Naive thymus-derived CD4-positive, alpha-beta T cell (primary cell): ENCODE measurements around the gene SLC8B1. TPM values are rescaled to one million over a fixed set of nuclear protein-coding genes. Genes with fewer than 3 reads are reported as not detected.

Experiments
- ATAC-seq: fragments of 150-1000 bp; cut with Tn5 transposase; 2 replicates; pipeline ENCODE4 v1.10.0; 2021; ENCODE audit warnings: mild to moderate bottlenecking, moderate library complexity
- CTCF ChIA-PET: fragments of 350-600 bp; sonication (Branson Sonifier 250); formaldehyde crosslinking; loops from one replicate; lab custom pipeline; 2021; ENCODE audit warnings: antibody characterized with exemption; lab: Charles Lee
- POLR2A ChIA-PET: fragments of 350-600 bp; sonication (Branson Sonifier 250); formaldehyde crosslinking; loops from one replicate; lab custom pipeline; 2021; ENCODE audit warnings: antibody characterized with exemption, inconsistent platforms; lab: Charles Lee
- DNase-seq, 9 donors: peaks; one replicate each; pipeline versions ENCODE4 v3.0.0 to v3.0.0-alpha.2; 2020 to 2022; ENCODE audit warnings: mixed read lengths in 1 of 9
- H3K27ac ChIP-seq: one replicate; pipeline ENCODE4 v1.7.0; 2013; ENCODE audit warnings: mild to moderate bottlenecking, low read depth, low read length, moderate library complexity
- H3K27me3 ChIP-seq, 2 donors: one replicate each; pipeline ENCODE4 v1.7.0; 2013; ENCODE audit warnings: low read length in 2 of 2, mild to moderate bottlenecking in 2 of 2, moderate library complexity in 2 of 2; ENCODE audit not compliant: control insufficient read depth in 2 of 2, insufficient read depth in 2 of 2
- H3K36me3 ChIP-seq, 3 experiments: 1 replicate in 2 of 3; 2 replicates in 1 of 3; pipeline ENCODE4 v1.7.0; 2013; ENCODE audit warnings: low read length in 3 of 3, mild to moderate bottlenecking in 3 of 3, moderate library complexity in 1 of 3; ENCODE audit not compliant: insufficient read depth in 3 of 3, control insufficient read depth in 2 of 3
- H3K4me1 ChIP-seq, 2 donors: one replicate each; pipeline ENCODE4 v1.7.0; 2013; ENCODE audit warnings: low read length in 2 of 2, mild to moderate bottlenecking in 2 of 2, moderate library complexity in 1 of 2; ENCODE audit not compliant: control insufficient read depth in 2 of 2, insufficient read depth in 2 of 2
- H3K4me3 ChIP-seq: 2 replicates; pipeline ENCODE4 v1.7.0; 2013; ENCODE audit warnings: mild to moderate bottlenecking, low read length
- H3K9me3 ChIP-seq, 3 experiments: 1 replicate in 2 of 3; 2 replicates in 1 of 3; pipeline ENCODE4 v1.7.0; 2013; ENCODE audit warnings: low read length in 3 of 3; ENCODE audit not compliant: control insufficient read depth in 2 of 3
- H3K27ac Mint-ChIP-seq, 9 donors: one replicate each; pipeline ENCODE4 v1.8.0; 2020 to 2022; ENCODE audit warnings: mixed read lengths in 9 of 9, mild to moderate bottlenecking in 8 of 9, moderate library complexity in 5 of 9, inconsistent platforms in 2 of 9
- H3K27me3 Mint-ChIP-seq, 5 donors: one replicate each; pipeline ENCODE4 v1.8.0; 2021 to 2022; ENCODE audit warnings: mixed read lengths in 5 of 5, mild to moderate bottlenecking in 1 of 5
- H3K36me3 Mint-ChIP-seq, 5 donors: one replicate each; pipeline ENCODE4 v1.8.0; 2020 to 2022; ENCODE audit warnings: mixed read lengths in 5 of 5, mild to moderate bottlenecking in 3 of 5, inconsistent platforms in 1 of 5
- H3K4me1 Mint-ChIP-seq, 7 donors: one replicate each; pipeline ENCODE4 v1.8.0; 2020 to 2022; ENCODE audit warnings: mixed read lengths in 7 of 7, mild to moderate bottlenecking in 3 of 7, inconsistent platforms in 1 of 7
- H3K4me3 Mint-ChIP-seq, 10 donors: one replicate each; pipeline ENCODE4 v1.8.0; 2020 to 2022; ENCODE audit warnings: mild to moderate bottlenecking in 10 of 10, mixed read lengths in 10 of 10, moderate library complexity in 6 of 10, inconsistent platforms in 2 of 10
- H3K9me3 Mint-ChIP-seq, 11 donors: one replicate each; pipeline ENCODE4 v1.8.0; 2020 to 2022; ENCODE audit warnings: mixed read lengths in 11 of 11, mild to moderate bottlenecking in 4 of 11, inconsistent platforms in 1 of 11, moderate library complexity in 1 of 11
- intact Hi-C, 2 donors: fragments of 100-400 bp; cut with micrococcal nuclease; formaldehyde crosslinking; loops; one replicate each; pipeline ENCODE4 v1.15.1; 2023
- polyA plus RNA-seq, 2 donors: library from polyadenylated mRNA; unstranded; fragments of 300-500 nt; fragmentation: Illumina TruSeq; gene quantifications; one replicate each; pipeline ENCODE4 v1.2.3, GENCODE V29; 2021
- total RNA-seq, 6 experiments: library from RNA in 5 of 6; stranded (reverse) in 5 of 6; gene quantifications; 1 replicate in 5 of 6; 2 replicates in 1 of 6; pipeline ENCODE4 v1.2.3 and lab custom pipeline; 2021 to 2026

SLC8B1 gene
- total and polyA plus RNA-seq, 7 experiments from 2014 or later = 40.9 to 169 (median 140) TPM

- ATAC-seq (no peak), DNase-seq (no peak)
- Histone ChIP-seq H3K4me1 (peaks cover 8 to 20% of the 10 kb centered on the region in 2 donors), H3K9me3 (no peaks in the 10 kb centered on the region), H3K27ac (no peak overlapping the region), H3K36me3 (peaks cover 0 to 52% (median 7%) of the 10 kb centered on the region in 3 experiments), H3K27me3 (no peaks in the 10 kb centered on the region), H3K4me3 (no peak overlapping the region)
- intact Hi-C loops = no loop called here
- Mint-ChIP-seq H3K4me3 (peak overlapping the region in 2 of 10 donors; percentile 6 to 47), H3K27ac (peak overlapping the region in 5 of 9 donors; percentile 8 to 70 (median 49)), H3K9me3 (peaks cover 0 to 2% (median 0%) of the 10 kb centered on the region in 11 donors), H3K36me3 (peaks cover 12 to 58% (median 31%) of the 10 kb centered on the region in 5 donors), H3K4me1 (peaks cover 28 to 73% (median 56%) of the 10 kb centered on the region in 7 donors), H3K27me3 (no peaks in the 10 kb centered on the region)
- POLR2A ChIA-PET = interaction anchor here (1.0 kb wide), 1 partner anchor 23 kb away, joined by 3 read pairs; no protein-coding TSS in a partner anchor
- CTCF ChIA-PET = interaction anchor here (0.6 kb wide), 1 partner anchor 1936 kb away, joined by 3 read pairs; no protein-coding TSS in a partner anchor
Measured at GRCh38 chr12:113329022-113329790, 5.7 kb downstream of the SLC8B1 start.

- H3K4me3 Mint-ChIP-seq = peak overlapping the region in 3 of 10 donors; percentile 6 to 47 (median 11)
- H3K4me1 Mint-ChIP-seq = peaks cover 28 to 73% (median 57%) of the 10 kb centered on the region in 7 donors
- POLR2A ChIA-PET = interaction anchor here (1.0 kb wide), 1 partner anchor 100 kb away, joined by 6 read pairs; no protein-coding TSS in a partner anchor
- Histone ChIP-seq H3K27ac (no peak overlapping the region), H3K4me3 (no peak overlapping the region), H3K36me3 (peaks cover 0 to 53% (median 7%) of the 10 kb centered on the region in 3 experiments), H3K4me1 (peaks cover 7 to 20% of the 10 kb centered on the region in 2 donors), H3K9me3 (no peaks in the 10 kb centered on the region), H3K27me3 (no peaks in the 10 kb centered on the region)
- CTCF ChIA-PET = interaction anchor here (0.6 kb wide), 2 partner anchors 141 to 1935 kb away, joined by 3 to 5 read pairs; no protein-coding TSS in a partner anchor
- peak overlapping the region in 8 of 9 donors; percentile 12 to 85 (median 54) for H3K27ac Mint-ChIP-seq
- H3K9me3 Mint-ChIP-seq = peaks cover 0 to 2% (median 0%) of the 10 kb centered on the region in 11 donors
- intact Hi-C loops = no loop called here
- DNase-seq = no peak
- no peaks in the 10 kb centered on the region for H3K27me3 Mint-ChIP-seq
- H3K36me3 Mint-ChIP-seq = peaks cover 12 to 61% (median 35%) of the 10 kb centered on the region in 5 donors
- ATAC-seq = no peak
Measured at GRCh38 chr12:113328368-113328889, 6.5 kb downstream of the SLC8B1 start.

DNA sequence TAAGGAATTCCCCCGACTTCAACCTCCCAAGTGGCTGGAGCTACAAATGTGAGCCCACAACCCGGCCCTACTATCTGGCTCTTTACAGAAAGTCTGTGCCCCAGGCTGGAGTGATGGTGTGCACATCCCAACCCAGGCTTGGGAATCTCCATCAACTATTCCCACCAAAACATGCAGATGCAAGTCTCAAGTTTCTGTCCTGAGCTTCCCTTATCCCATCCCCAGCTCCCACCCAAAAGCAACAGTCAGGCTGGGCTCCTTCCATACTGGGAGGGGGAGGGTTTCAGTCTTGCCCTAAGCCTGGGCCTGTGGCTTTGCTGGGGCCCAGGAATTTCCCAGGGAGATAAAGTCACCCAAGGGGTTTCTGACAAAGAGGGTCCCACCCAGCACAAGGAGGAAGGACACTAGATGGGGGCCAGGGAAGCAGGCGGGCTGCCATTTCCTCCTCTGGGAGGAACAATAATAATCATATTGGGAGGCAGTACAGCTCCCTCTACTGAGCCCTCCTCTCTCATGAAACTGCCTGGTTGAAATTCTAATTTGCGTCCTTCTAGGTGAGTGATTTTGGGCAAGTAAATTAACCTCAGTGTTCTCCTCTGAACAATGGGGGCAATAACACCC is 8.0 kb downstream of the SLC8B1 start:
- Mint-ChIP-seq H3K36me3 (peaks cover 12 to 67% (median 42%) of the 10 kb centered on the region in 5 donors), H3K4me1 (peaks cover 31 to 70% (median 48%) of the 10 kb centered on the region in 7 donors), H3K4me3 (peak overlapping the region in 3 of 10 donors; percentile 32 to 49 (median 33)), H3K27me3 (no peaks in the 10 kb centered on the region), H3K27ac (peak overlapping the region in 6 of 9 donors; percentile 38 to 92 (median 73)), H3K9me3 (peaks cover 0 to 2% (median 0%) of the 10 kb centered on the region in 11 donors)
- Histone ChIP-seq H3K27ac (no peak overlapping the region), H3K4me3 (no peak overlapping the region), H3K9me3 (no peaks in the 10 kb centered on the region), H3K4me1 (peaks cover 0 to 9% of the 10 kb centered on the region in 2 donors), H3K27me3 (no peaks in the 10 kb centered on the region), H3K36me3 (peaks cover 0 to 60% (median 7%) of the 10 kb centered on the region in 3 experiments)
- ATAC-seq = no peak
- CTCF ChIA-PET = interaction anchor here (0.8 kb wide), 1 partner anchor 58 kb away, joined by 3 read pairs; no protein-coding TSS in a partner anchor
- POLR2A ChIA-PET = interaction anchor here (0.6 to 0.7 kb wide), 2 partner anchors 35 to 72 kb away, joined by 3 read pairs; no protein-coding TSS in a partner anchor
- no peak for DNase-seq
- intact Hi-C loops = no loop called here

DNA sequence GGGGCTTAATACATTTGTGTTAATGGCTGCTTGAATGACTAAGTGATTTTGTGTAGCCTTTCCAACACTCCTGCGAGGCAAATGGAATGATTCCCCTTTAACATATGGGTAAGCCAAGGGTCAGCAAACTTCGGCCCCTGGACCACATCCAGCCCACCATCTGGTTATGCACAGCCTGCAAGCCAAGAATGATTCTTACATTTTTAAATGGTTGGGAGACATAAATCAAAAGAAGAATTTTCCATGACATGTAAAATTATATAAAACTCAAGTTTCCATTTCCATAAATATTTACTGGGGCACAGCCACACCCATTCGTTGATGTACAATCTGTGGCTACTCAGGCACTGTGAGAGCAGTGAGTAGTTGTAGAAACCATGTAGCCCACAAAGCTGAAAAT is 9.0 kb downstream of the SLC8B1 start:
- H3K27me3 Mint-ChIP-seq = no peaks in the 10 kb centered on the region
- ChIA-PET CTCF (no interaction called here), POLR2A (no interaction called here)
- H3K36me3 Mint-ChIP-seq = peaks cover 9 to 69% (median 38%) of the 10 kb centered on the region in 5 donors
- H3K9me3 Mint-ChIP-seq = peaks cover 0 to 2% (median 0%) of the 10 kb centered on the region in 11 donors
- H3K9me3 ChIP-seq = no peaks in the 10 kb centered on the region
- H3K4me3 Mint-ChIP-seq = no peak overlapping the region
- H3K27ac Mint-ChIP-seq = peak overlapping the region in 4 of 9 donors; percentile 24 to 85 (median 70)
- H3K36me3 ChIP-seq = peaks cover 0 to 60% (median 11%) of the 10 kb centered on the region in 3 experiments
- H3K27me3 ChIP-seq = no peaks in the 10 kb centered on the region
- intact Hi-C loops = no loop called here
- H3K4me1 Mint-ChIP-seq = peaks cover 26 to 63% (median 41%) of the 10 kb centered on the region in 7 donors
- H3K27ac ChIP-seq = no peak overlapping the region
- DNase-seq (no peak), ATAC-seq (no peak)
- no peak overlapping the region for H3K4me3 ChIP-seq
- peaks cover 0 to 9% of the 10 kb centered on the region in 2 donors for H3K4me1 ChIP-seq

DNA sequence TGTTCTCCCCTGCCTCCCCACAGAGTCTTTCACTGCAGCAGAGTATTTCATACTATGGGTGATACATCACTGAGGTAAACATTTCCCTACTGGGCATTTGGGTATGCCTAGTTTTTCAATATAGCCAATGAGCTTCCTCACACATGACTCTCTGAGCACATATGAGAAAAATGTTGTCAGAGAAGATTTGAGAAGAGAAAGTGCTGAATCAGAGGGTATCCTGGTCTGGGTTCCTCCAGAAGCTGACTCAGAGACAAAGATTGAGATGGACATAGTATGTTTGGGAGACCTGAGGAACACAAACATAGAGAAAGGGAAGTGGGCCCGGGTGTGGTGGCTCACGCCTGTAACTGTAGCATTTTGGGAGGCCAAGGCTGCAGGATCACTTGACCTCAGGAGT is 12.6 kb downstream of the SLC8B1 start:
- intact Hi-C loops = no loop called here
- Histone ChIP-seq H3K9me3 (no peaks in the 10 kb centered on the region), H3K27me3 (no peaks in the 10 kb centered on the region), H3K27ac (no peak overlapping the region), H3K36me3 (peaks cover 9 to 72% (median 23%) of the 10 kb centered on the region in 3 experiments), H3K4me3 (no peak overlapping the region), H3K4me1 (no peaks in the 10 kb centered on the region)
- H3K4me3 Mint-ChIP-seq = no peak overlapping the region
- H3K27ac Mint-ChIP-seq = peak overlapping the region in 6 of 9 donors; percentile 22 to 89 (median 54)
- DNase-seq (no peak), ATAC-seq (peak; percentile 77)
- peaks cover 25 to 77% (median 42%) of the 10 kb centered on the region in 5 donors for H3K36me3 Mint-ChIP-seq
- ChIA-PET CTCF (no interaction called here), POLR2A (interaction anchor here (0.7 kb wide), 1 partner anchor 311 kb away, joined by 3 read pairs; no protein-coding TSS in a partner anchor)
- peaks cover 0 to 2% (median 0%) of the 10 kb centered on the region in 11 donors for H3K9me3 Mint-ChIP-seq
- H3K4me1 Mint-ChIP-seq = peaks cover 11 to 41% (median 24%) of the 10 kb centered on the region in 7 donors
- H3K27me3 Mint-ChIP-seq = no peaks in the 10 kb centered on the region

DNA sequence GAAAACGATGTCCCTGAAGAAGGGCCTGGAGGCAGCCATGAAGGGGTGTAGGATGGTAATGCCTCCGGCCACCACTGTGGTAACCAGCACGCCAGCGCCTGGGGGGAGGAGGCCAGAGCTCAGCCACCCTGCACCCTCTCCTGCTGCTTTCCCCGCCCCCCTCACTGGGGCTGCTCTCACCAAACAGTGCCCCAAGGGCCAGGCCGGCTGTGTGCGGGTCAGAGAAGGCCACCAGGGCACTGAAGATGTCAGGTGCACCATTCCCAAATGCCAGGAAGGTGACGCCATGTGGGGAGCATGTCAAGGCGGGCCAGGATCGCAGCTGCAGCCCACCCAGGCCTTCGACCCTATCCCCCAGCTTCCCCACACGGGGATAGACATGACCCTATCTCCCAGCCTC is 14.5 kb downstream of the SLC8B1 start:
- ATAC-seq (no peak), DNase-seq (no peak)
- H3K4me1 ChIP-seq = no peaks in the 10 kb centered on the region
- H3K9me3 Mint-ChIP-seq = peaks cover 0 to 2% (median 0%) of the 10 kb centered on the region in 11 donors
- ChIA-PET CTCF (no interaction called here), POLR2A (interaction anchor here (0.7 to 1.3 kb wide), 2 partner anchors 12 to 37 kb away, joined by 3 to 4 read pairs; no protein-coding TSS in a partner anchor)
- peak overlapping the region in 1 of 9 donors; percentile 25 for H3K27ac Mint-ChIP-seq
- H3K27me3 Mint-ChIP-seq = no peaks in the 10 kb centered on the region
- peaks cover 25 to 70% (median 42%) of the 10 kb centered on the region in 5 donors for H3K36me3 Mint-ChIP-seq
- peaks cover 9 to 81% (median 29%) of the 10 kb centered on the region in 3 experiments for H3K36me3 ChIP-seq
- no peak overlapping the region for H3K27ac ChIP-seq
- peaks cover 9 to 29% (median 19%) of the 10 kb centered on the region in 7 donors for H3K4me1 Mint-ChIP-seq
- H3K4me3 Mint-ChIP-seq = no peak overlapping the region
- no peaks in the 10 kb centered on the region for H3K9me3 ChIP-seq
- no peak overlapping the region for H3K4me3 ChIP-seq
- no peaks in the 10 kb centered on the region for H3K27me3 ChIP-seq
- intact Hi-C loops = no loop called here
